ENCODE data around the gene CMIP.
"Not testable (repeated sequence)": the region's sequence is repeated elsewhere in the genome, so short reads cannot be mapped to it uniquely, and the experiment has no call there.

Gene CMIP

GRCh38 chr16:81444448-81445121 is at the start of gene CMIP:
Gene CMIP, plus strand, starts transcription at chr16:81444808.
- peak; percentile 72 to 73 for DNase-seq (ENCODE audit: low read depth in 2 of 2)

DNA sequence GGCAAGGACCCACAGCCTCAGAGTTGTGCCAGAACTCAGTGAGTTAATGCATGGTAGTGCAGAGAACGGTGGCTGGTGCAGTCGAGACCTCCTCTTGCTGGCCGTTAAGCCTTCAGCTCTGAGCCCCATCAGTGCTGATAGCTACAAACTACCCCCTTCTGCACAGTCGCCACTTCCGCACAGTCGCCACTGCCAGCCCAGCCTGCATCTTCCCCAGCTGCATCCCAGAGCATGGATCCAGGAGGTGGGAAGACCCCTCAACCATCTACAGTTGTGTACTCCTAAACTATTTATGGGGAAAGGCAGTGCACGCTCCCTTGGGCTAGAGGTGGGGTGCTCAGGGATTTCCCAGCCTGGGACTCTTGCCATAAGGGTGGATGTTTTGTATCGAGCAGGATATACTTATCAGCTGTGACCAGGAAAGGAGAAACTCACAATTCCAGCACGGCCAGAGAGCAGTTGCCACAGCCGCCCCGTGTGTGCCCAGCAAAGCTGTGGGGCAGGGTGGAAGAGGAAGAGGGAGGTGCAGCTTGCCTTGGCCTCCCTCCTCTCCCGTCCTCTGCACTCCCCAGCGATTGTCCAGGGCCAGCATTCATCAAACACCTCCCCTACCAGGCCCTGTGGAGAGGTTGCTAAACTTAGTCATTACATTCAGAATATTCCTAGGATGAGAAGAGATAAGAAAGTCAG is 49.5 kb upstream of the CMIP start:
- DNase-seq (ENCODE audit: low read depth in 2 of 2) = no peak

- DNase-seq (ENCODE audit: low read depth in 2 of 2) = no peak
Measured at GRCh38 chr16:81397058-81397878, 47.3 kb upstream of the CMIP start.

DNA sequence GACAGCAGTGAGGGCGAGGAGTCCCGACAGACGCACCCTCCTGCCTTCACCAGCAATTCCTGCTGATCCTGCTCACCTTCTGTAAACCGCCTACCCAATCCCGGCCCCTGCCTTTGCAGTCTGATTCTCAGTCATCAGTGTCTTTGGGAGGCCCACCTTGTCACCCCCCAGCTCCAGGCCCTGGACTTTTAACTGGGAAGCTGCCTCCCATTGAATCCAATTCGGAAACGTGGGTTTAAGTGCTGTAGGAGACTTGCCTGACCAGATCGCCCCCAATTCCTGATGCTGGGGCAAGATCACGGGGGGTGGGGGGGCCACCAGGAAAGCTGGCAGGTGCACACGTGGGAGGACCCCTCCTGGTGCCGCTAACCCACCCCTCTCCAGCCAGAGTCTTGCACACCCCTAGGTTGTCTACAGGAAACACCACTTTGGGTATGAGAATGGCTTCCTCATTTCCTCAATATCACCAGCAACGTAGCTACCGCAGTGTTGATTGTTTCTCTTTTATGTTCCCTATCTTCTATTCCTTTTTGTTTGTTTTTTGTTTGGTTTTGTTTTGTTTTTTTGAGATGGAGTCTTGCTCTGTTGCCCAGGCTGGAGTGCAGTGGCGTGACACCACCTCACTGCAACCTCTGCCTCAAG is 46.6 kb upstream of the CMIP start:
- DNase-seq (ENCODE audit: low read depth in 2 of 2) = no peak

- no peak for DNase-seq (ENCODE audit: low read depth in 2 of 2)
Measured at GRCh38 chr16:81399909-81400308, 44.7 kb upstream of the CMIP start.

- DNase-seq (ENCODE audit: low read depth in 2 of 2) = no peak
Measured at GRCh38 chr16:81401035-81401950, 43.3 kb upstream of the CMIP start.

DNA sequence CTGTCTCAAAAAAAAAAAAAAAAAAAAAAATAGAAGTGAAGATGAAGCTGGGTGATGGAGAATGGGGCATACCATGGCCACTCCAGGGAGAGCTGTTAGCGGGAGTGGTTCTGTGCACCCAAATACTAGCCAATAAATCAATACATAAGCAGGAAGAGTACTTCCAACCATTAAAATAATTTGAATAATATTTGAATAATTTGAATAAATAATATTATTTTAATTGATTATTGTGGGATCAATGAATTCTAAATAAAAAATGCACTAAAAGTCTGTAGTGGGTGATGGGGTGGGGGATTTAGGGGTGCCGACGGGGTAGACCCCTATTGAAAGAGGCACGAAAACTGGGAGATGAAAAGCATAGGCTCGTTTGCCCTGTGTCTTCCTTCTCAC is 41.4 kb upstream of the CMIP start:
- no peak for DNase-seq (ENCODE audit: low read depth in 2 of 2)

GRCh38 chr16:81403601-81404391 is 40.8 kb upstream of the CMIP start:
- peak; percentile 57 to 70 for DNase-seq (ENCODE audit: low read depth in 2 of 2)

DNA sequence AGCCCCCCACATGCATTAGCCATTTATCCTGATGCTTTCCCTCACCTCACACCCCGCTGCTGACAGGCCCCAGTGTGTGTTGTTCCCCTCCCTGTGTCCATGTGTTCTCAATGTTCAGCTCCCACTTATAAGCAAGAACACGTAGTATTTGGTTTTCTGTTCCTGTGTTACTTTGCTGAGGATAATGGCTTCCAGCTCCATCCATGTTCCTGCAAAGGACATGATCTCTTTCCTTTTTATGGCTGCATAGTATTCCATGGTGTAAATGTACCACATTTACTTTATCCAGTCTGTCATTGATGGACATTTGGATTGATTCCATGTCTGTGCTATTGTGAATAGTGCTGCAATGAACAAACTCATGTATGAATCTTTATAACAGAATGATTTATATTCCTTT is 39.6 kb upstream of the CMIP start:
- not testable (repeated sequence) for DNase-seq (ENCODE audit: low read depth in 2 of 2)

- DNase-seq (ENCODE audit: low read depth in 2 of 2) = no peak
Measured at GRCh38 chr16:81405702-81406113, 38.9 kb upstream of the CMIP start.

- DNase-seq (ENCODE audit: low read depth in 2 of 2) = no peak
Measured at GRCh38 chr16:81408409-81408950, 36.1 kb upstream of the CMIP start.

DNA sequence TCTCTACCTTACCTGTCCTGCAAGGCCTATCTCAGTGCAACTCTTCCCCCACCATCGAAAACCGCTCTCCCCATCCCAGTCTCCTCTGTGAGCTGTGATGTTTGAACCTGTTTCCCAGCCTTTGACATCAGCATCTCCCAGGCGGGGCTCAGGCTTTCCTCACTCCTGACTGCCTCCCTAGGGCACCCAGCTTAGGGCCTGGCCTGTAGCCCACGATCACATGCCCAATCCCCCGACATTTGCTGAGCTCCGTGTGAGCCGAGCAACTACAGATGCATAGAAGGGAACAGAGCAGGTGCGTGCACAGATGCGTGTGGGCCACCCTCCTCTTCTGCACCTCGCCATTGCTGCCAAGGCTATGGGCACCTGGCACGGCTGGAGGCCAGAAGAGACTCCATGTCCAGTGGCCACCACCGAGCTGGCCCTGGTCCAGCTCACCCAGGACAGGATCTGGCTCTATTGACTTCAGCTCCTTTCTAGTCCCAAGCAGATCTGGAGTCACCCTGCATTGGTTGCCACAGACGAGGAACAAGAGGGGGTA is 35.5 kb upstream of the CMIP start:
- no peak for DNase-seq (ENCODE audit: low read depth in 2 of 2)

DNA sequence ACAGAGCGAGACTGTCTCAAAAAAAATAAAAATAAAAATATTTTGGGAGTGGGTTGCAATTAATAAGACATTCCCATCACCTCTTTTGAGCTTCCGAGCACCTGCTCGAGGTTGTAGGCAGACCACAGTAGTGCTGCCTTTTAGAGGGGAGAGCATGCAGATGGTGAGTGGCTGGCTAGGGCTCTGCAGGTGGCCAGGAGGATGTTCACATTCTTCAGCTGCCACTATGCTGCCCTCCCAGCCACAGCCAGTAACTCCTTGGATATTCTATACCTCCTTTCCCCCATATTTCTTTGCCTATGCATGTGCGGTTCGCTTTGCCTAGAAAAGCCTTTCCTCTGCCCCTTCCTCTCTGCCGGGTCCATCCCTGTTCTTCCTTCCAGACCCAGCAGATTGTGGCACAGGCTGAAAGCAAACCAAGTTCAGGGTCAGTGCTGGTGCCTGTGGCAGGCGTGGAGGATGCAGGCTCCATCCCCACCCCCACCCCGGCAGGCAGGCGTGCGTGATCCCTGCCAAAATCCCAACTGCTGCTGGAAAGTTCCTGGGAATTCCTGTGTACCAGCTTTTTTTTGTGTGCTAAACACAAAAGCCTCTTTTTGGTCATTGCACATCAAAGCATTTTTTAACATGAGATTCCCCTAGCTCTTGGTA is 33.8 kb upstream of the CMIP start:
- no peak for DNase-seq (ENCODE audit: low read depth in 2 of 2)

DNA sequence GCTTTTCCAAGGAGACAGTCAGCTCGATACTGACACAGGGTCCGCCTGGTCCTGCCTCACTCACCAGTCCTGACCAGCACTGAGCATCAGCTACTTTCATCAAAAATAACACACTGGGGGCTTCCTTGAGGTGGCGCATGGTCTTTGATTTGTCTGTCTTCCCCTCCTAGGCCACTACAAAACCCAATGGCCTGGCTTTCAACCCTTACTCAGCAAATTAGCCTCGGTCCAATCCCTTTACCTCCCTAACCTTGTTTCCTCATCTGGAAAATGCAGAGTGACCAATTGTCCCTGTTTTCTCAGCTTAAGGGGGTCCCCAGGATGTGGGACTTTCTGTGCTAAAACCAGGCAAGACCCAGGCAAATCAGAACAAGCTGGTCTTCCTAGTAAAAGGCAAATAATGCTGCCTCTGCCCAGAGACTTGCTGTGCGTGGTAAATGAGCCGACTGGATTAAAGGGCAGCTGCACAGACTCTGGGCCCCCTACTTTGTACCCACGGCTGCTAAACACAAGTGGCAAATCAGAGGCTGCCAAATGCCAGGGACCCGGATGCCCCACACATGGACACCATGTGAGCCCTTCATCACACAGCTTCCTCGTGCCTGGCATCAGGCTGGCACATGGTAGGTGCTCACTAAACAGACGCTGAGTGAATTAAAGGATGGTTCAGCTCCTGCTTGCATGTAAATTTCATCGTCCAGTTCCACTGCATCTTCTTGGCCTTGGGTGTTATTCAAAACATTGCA is 31.2 kb upstream of the CMIP start:
- no peak for DNase-seq (ENCODE audit: low read depth in 2 of 2)

DNA sequence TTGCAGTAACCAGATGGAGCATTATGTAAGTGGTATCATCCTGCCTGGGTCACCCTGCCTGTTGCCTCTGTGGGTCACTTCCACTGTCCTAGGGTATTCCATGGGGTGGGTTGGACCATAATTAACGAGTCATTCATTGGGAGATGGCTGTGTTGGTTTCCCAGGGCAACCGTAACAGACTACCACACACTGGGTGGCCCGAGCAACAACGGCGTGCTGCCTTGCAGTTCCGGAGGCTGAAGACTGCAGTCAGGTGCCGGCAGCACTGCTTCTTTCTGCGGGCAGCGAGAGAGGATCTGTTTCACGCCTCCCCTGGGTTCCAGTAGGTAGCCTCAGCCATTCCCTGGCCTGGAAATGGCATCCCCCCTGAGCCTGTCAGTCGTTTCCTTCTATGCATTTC is 28.9 kb upstream of the CMIP start:
- no peak for DNase-seq (ENCODE audit: low read depth in 2 of 2)

DNA sequence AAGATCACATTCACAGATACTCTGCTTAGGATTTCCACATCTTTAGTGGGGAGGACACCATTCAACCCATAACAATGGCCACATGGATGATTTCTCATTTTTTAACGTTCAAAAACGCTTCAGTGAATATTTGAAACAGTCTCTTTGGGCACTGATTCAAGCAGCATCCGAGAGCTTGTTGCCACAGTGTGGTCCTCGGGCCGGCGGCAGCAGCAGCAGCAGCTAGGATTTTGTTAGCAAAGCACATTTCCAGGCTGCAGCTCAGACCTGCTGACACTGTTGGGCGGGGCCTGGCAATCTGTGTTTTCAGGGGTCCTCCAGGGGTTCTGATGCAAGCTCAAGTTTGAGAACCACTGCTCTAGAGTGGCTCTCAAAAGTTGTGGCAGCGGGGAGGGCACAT is 27.9 kb upstream of the CMIP start:
- DNase-seq (ENCODE audit: low read depth in 2 of 2) = no peak

- DNase-seq (ENCODE audit: low read depth in 2 of 2) = no peak
Measured at GRCh38 chr16:81417210-81417609, 27.4 kb upstream of the CMIP start.

DNA sequence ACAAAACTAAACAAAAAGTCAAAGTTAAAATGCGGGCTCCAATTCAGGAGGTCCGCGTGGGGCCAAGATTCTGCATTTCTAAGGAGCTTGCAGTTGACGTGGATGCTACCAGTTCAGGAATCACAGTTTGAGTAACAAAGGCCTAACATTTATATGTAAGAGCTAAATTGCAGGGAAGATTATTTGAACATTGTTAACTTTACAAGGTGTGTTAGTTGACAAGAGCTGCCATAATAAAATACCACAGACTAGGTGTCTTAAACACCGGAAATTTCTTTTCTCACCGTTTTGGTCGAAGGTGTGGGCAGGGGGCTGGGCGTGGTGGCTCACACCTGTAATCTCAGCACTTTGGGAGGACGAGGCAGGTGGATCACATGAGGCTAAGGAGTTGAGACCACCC is 24.8 kb upstream of the CMIP start:
- DNase-seq (ENCODE audit: low read depth in 2 of 2) = no peak

GRCh38 chr16:81421126-81421525 is 23.5 kb upstream of the CMIP start:
- no peak for DNase-seq (ENCODE audit: low read depth in 2 of 2)

Measured in stimulated activated CD8-positive, alpha-beta memory T cell treated with anti-CD3 and anti-CD28 coated beads, Interleukin-15, amount 100 ng/mL, for 48 hours (primary cell).